Cardiac fibroblast (primary cell): ENCODE results near the gene JPH4.
A peak's percentile ranks its signal among the peaks of the same experiment; 100 is the strongest.
"Not testable (repeated sequence)": the region's sequence is repeated elsewhere in the genome, so short reads cannot be mapped to it uniquely, and the experiment has no call there.

Experiments used
- DNase-seq, 2 donors: peaks; one replicate each; pipeline versions ENCODE4 v3.0.0 to v3.0.0-alpha.2; 2010; ENCODE audit warnings: low read depth in 2 of 2
- H3K4me3 ChIP-seq, 2 donors: replicated peaks in 1 of 2; 1 replicate in 1 of 2; 2 replicates in 1 of 2; pipeline ENCODE4 v1.5.1; 2011; ENCODE audit warnings: low read depth in 2 of 2, low read length in 2 of 2, mild to moderate bottlenecking in 2 of 2, moderate library complexity in 1 of 2
- CTCF ChIP-seq: IDR thresholded peaks from one replicate; pipeline ENCODE4 v1.5.1; 2011; ENCODE audit warnings: low read depth, mild to moderate bottlenecking, low read length, inconsistent platforms

Gene JPH4

GRCh38 chr14:23589606-23590005, 11.0 kb upstream of the JPH4 start:
- no peak for DNase-seq
- no peak for TF ChIP-seq CTCF
- H3K4me3 ChIP-seq = no peak overlapping the region

- no peak overlapping the region for H3K4me3 ChIP-seq
- TF ChIP-seq CTCF = peak; percentile 81
- peak; percentile 82 to 90 for DNase-seq
Measured at GRCh38 chr14:23588884-23589598, 10.5 kb upstream of the JPH4 start.

GRCh38 chr14:23584527-23585203, 6.1 kb upstream of the JPH4 start:
- H3K4me3 ChIP-seq, DNase-seq: not testable (repeated sequence)

GRCh38 chr14:23583761-23584526, 5.4 kb upstream of the JPH4 start:
- H3K4me3 ChIP-seq, DNase-seq: not testable (repeated sequence)

GRCh38 chr14:23582906-23583760, 4.5 kb upstream of the JPH4 start:
- no peak for TF ChIP-seq CTCF
- no peak for DNase-seq
- H3K4me3 ChIP-seq = no peak overlapping the region

- no peak for TF ChIP-seq CTCF
- no peak for DNase-seq
Measured at GRCh38 chr14:23580948-23581281, 2.3 kb upstream of the JPH4 start.

GRCh38 chr14:23580152-23580926, 1.7 kb upstream of the JPH4 start:
- no peak for DNase-seq
- H3K4me3 ChIP-seq = no peak overlapping the region
- no peak for TF ChIP-seq CTCF

More at GRCh38 chr14:23580948-23581281, 2.3 kb upstream of the JPH4 start:
- H3K4me3 ChIP-seq = no peak overlapping the region
